Measurements from ENCODE around the gene OSBPL5. TPM values are rescaled to one million over a fixed set of nuclear protein-coding genes. Genes with fewer than 3 reads are reported as not detected.

OSBPL5 gene
- total RNA-seq, 1 experiment from 2014 or later, result 51.4 TPM

DNA sequence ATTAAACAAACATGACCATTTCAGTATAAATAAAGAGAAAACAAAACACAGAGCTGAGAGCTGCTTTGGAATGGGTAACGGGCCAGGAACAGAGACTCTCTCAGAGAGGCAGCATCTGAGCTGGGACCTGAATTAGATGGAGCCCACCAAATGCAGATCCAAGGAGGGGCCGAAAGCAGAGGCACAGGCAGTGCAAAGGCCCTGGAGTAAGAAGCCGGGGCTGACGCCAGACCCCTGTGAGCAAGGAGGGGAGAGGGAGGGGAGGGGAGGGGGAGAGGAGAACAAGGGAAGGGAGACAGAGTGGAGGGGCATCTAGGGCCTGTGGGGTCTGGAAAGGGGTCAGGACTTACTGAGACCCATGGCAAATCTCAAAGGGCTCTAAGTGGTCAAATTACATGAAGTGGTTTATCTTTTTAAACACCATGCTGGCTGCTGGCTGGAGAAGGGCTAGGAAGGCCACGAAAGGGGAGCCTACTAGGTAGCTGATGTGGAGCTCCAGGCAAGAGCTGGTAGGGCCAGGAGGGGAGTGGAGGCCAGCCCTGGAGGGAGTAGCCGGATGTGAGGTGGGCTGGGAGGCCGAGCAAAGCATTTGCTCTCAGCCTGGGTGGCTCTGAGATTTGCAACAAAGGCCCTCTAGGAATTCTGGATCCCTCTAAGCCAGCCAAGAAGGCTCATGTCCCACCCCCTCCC lies 3.2 kb downstream of the OSBPL5 start:
- intact Hi-C loops (cut with micrococcal nuclease), result loop anchor here (10.0 kb wide), 1 partner anchor 213 kb away; the partner anchor contains the start of gene ZNF195
- no peaks in the 10 kb centered on the region for H3K27me3 ChIP-seq (ENCODE audit: low read length)
- ChIA-PET POLR2A (ENCODE audit: unreplicated experiment) (no interaction called here), CTCF (no interaction called here)
- no peak for ATAC-seq
- H3K4me2 ChIP-seq (ENCODE audit: low read length), result no peak overlapping the region
- H3F3A ChIP-seq (ENCODE audit: low read length, unreplicated experiment), result no peaks in the 10 kb centered on the region
- no peaks in the 10 kb centered on the region for H4K20me1 ChIP-seq (ENCODE audit: low read length)
- no peak overlapping the region for H3K27ac ChIP-seq (ENCODE audit: low read length)
- no peaks in the 10 kb centered on the region for H3K36me3 ChIP-seq (ENCODE audit: low read depth, low read length)
- DNase-seq, result no peak
- no peak overlapping the region for H2AFZ ChIP-seq (ENCODE audit: low read length)
- H3K4me3 ChIP-seq (ENCODE audit: low read length), result no peak overlapping the region
- TF ChIP-seq, protein P1, sequence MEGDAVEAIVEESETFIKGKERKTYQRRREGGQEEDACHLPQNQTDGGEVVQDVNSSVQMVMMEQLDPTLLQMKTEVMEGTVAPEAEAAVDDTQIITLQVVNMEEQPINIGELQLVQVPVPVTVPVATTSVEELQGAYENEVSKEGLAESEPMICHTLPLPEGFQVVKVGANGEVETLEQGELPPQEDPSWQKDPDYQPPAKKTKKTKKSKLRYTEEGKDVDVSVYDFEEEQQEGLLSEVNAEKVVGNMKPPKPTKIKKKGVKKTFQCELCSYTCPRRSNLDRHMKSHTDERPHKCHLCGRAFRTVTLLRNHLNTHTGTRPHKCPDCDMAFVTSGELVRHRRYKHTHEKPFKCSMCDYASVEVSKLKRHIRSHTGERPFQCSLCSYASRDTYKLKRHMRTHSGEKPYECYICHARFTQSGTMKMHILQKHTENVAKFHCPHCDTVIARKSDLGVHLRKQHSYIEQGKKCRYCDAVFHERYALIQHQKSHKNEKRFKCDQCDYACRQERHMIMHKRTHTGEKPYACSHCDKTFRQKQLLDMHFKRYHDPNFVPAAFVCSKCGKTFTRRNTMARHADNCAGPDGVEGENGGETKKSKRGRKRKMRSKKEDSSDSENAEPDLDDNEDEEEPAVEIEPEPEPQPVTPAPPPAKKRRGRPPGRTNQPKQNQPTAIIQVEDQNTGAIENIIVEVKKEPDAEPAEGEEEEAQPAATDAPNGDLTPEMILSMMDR (conservative IDR thresholded peaks at IDR 0.05; ENCODE audit: low read depth, low read length), result no peak
- TF ChIP-seq EZH2phosphoT487 (IDR thresholded peaks at IDR 0.05; ENCODE audit: borderline replicate concordance, low read length) (no peak), EZH2 (IDR thresholded peaks at IDR 0.05; ENCODE audit: low read length, unreplicated experiment) (no peak)
- H3K9me2 ChIP-seq (replicated peaks; ENCODE audit: low read length), result no peaks in the 10 kb centered on the region
- peaks cover 7% of the 10 kb centered on the region for H3K79me2 ChIP-seq (ENCODE audit: low read length)
- H3K4me1 ChIP-seq (ENCODE audit: insufficient read depth, low read length), result peaks cover 3% of the 10 kb centered on the region; the same call in 1 of the 2 replicates
- H3K9me3 ChIP-seq (ENCODE audit: low read length), result no peaks in the 10 kb centered on the region
- BruUV-seq (replicated peaks), result no TSS peak
- H3K9ac ChIP-seq (ENCODE audit: low read length), result no peak overlapping the region

- CTCF ChIA-PET, result no interaction called here
- ATAC-seq (no peak), DNase-seq (no peak)
- Histone ChIP-seq H3K9me3 (ENCODE audit: low read length) (no peaks in the 10 kb centered on the region), H4K20me1 (ENCODE audit: low read length) (no peaks in the 10 kb centered on the region), H3K36me3 (ENCODE audit: low read depth, low read length) (no peaks in the 10 kb centered on the region), H3F3A (ENCODE audit: low read length, unreplicated experiment) (no peaks in the 10 kb centered on the region), H3K4me2 (ENCODE audit: low read length) (no peak overlapping the region), H3K4me3 (ENCODE audit: low read length) (no peak overlapping the region), H3K79me2 (ENCODE audit: low read length) (peaks cover 7% of the 10 kb centered on the region), H3K4me1 (ENCODE audit: insufficient read depth, low read length) (peaks cover 3% of the 10 kb centered on the region; the same call in 1 of the 2 replicates), H3K27me3 (ENCODE audit: low read length) (no peaks in the 10 kb centered on the region), H3K9me2 (replicated peaks; ENCODE audit: low read length) (no peaks in the 10 kb centered on the region), H3K9ac (ENCODE audit: low read length) (no peak overlapping the region), H2AFZ (ENCODE audit: low read length) (no peak overlapping the region), H3K27ac (ENCODE audit: low read length) (no peak overlapping the region)
- POLR2A ChIA-PET (ENCODE audit: unreplicated experiment), result no interaction called here
- TF ChIP-seq, protein P1 (conservative IDR thresholded peaks at IDR 0.05; ENCODE audit: low read depth, low read length), result no peak
- no peak for TF ChIP-seq EZH2 (IDR thresholded peaks at IDR 0.05; ENCODE audit: low read length, unreplicated experiment)
- TF ChIP-seq EZH2phosphoT487 (IDR thresholded peaks at IDR 0.05; ENCODE audit: borderline replicate concordance, low read length), result no peak
- no TSS peak for BruUV-seq (replicated peaks)
- intact Hi-C loops (cut with micrococcal nuclease), result loop anchor here (10.0 kb wide), 1 partner anchor 213 kb away; the partner anchor contains the start of gene ZNF195
Measured at GRCh38 chr11:3161309-3161708, 3.8 kb downstream of the OSBPL5 start.
